HepG2 (cell line): ENCODE measurements around the gene HDAC8. TPM values are rescaled to one million over a fixed set of nuclear protein-coding genes. Genes with fewer than 3 reads are reported as not detected.

Experiments
- BCL6 ChIP-seq: IDR thresholded peaks from 2 replicates; pipeline ENCODE4 v1.6.1; 2016; ENCODE audit warnings: missing genetic modification reagents, missing compliant biosample characterization
- FOSL1 ChIP-seq: sonication (generic); formaldehyde crosslinking; IDR thresholded peaks from 2 replicates; pipeline ENCODE4 v1.9.0; 2021; ENCODE audit warnings: missing genetic modification reagents, borderline replicate concordance
- MATR3 ChIP-seq: sonication (generic); formaldehyde crosslinking; IDR thresholded peaks from 2 replicates; pipeline ENCODE4 v1.4.0; 2020; ENCODE audit warnings: missing genetic modification reagents
- TGIF2 ChIP-seq: IDR thresholded peaks from 2 replicates; pipeline ENCODE4 v1.6.1; 2016; ENCODE audit warnings: control low read depth, missing compliant biosample characterization
- ZNF431 ChIP-seq: sonication (generic); formaldehyde crosslinking; IDR thresholded peaks from 2 replicates; pipeline ENCODE4 v1.9.0; 2022; ENCODE audit warnings: missing genetic modification reagents, low read depth, mild to moderate bottlenecking, borderline replicate concordance
- ZNF780A ChIP-seq: sonication (generic); formaldehyde crosslinking; IDR thresholded peaks from 2 replicates; pipeline ENCODE4 v1.8.0; 2022; ENCODE audit warnings: mild to moderate bottlenecking, missing genetic modification reagents, moderate library complexity
- polyA plus RNA-seq, 8 experiments: library from polyadenylated mRNA; depleted of rRNA in 3 of 8; stranded (reverse) in 7 of 8; unstranded in 1 of 8; fragments of >200 nt; fragmentation: Illumina TruSeq in 4 of 8; extraction: Trizol in 4 of 8; gene quantifications; 2 replicates each; pipeline versions ENCODE4 v1.2.1 to v1.2.3, GENCODE V29; 2011 to 2016; ENCODE audit warnings: low read depth in 4 of 8, missing spikeins in 1 of 8, mixed read lengths in 1 of 8; ENCODE audit not compliant: insufficient read depth in 1 of 8
- total RNA-seq, 5 experiments: library from RNA; depleted of rRNA; stranded (reverse); fragments of >200 nt; fragmentation: Illumina TruSeq; extraction: Trizol; gene quantifications; 2 replicates each; pipeline ENCODE4 v1.2.3, GENCODE V29; 2016; ENCODE audit warnings: low read depth in 1 of 5
- TF ChIP-seq, protein P1 (sequence below), 2 experiments: sonication (generic) in 1 of 2; formaldehyde crosslinking in 1 of 2; IDR thresholded peaks; 2 replicates each; pipeline versions ENCODE4 v1.4.0 to v1.6.1; 2016 to 2020; ENCODE audit warnings: borderline replicate concordance in 1 of 2, low read depth in 1 of 2, mild to moderate bottlenecking in 1 of 2, missing genetic modification reagents in 1 of 2
- TF ChIP-seq, protein P2 (sequence below): sonication (generic); formaldehyde crosslinking; IDR thresholded peaks from 2 replicates; pipeline ENCODE4 v1.8.0; 2022; ENCODE audit warnings: mild to moderate bottlenecking, missing genetic modification reagents
- TF ChIP-seq, protein P3 (sequence below): sonication (generic); formaldehyde crosslinking; IDR thresholded peaks from 2 replicates; pipeline ENCODE4 v1.5.0; 2020; ENCODE audit warnings: mild to moderate bottlenecking, missing genetic modification reagents
- TF ChIP-seq, protein P4 (sequence below): sonication (generic); formaldehyde crosslinking; IDR thresholded peaks from one replicate; pipeline ENCODE4 v1.5.1; 2020; ENCODE audit warnings: mild to moderate bottlenecking, missing genetic modification reagents; ENCODE audit errors: not compliant biosample characterization

HDAC8 gene
- total and polyA plus RNA-seq, 2 of the 13 experiments (the other 11 are each of a cell fraction or from before 2014, with no cell fraction given), result 13.7 to 28.6 TPM

DNA sequence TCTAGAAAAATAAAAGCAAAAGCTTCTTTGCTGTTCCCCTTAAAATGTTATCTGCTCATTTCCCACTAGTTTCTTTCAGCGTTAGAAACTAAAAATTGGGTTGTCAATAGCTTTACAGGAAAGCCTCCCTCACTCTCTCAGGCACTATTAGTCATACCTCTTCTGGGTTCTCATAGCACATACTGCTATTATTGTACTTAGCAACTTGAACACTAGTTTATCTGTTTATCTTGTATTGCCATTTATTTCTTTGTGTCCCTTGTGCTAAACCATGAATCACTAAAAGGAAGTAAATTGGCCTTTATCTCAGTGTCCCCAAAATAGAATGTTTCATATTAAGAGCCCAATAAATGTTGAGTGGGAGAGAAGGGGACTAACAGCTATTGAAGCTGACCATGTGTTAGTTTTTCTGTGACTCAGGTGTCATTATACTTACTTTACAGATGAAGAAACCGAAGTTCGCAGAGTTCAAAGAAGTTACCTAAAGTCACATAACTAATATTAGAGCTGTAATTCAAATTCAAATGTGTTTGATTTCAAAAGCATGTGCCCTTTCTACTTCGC, 142.2 kb downstream of the HDAC8 start (continued):
- TF ChIP-seq, protein P1, sequence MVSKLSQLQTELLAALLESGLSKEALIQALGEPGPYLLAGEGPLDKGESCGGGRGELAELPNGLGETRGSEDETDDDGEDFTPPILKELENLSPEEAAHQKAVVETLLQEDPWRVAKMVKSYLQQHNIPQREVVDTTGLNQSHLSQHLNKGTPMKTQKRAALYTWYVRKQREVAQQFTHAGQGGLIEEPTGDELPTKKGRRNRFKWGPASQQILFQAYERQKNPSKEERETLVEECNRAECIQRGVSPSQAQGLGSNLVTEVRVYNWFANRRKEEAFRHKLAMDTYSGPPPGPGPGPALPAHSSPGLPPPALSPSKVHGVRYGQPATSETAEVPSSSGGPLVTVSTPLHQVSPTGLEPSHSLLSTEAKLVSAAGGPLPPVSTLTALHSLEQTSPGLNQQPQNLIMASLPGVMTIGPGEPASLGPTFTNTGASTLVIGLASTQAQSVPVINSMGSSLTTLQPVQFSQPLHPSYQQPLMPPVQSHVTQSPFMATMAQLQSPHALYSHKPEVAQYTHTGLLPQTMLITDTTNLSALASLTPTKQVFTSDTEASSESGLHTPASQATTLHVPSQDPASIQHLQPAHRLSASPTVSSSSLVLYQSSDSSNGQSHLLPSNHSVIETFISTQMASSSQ (IDR thresholded peaks at IDR 0.05; ENCODE audit: low read depth), result no peak
- TF ChIP-seq, protein P1 (CRISPR knock-in tag; IDR thresholded peaks at IDR 0.05; ENCODE audit: borderline replicate concordance), result no peak
- TF ChIP-seq ZNF431, result no peak
- no peak for TF ChIP-seq MATR3 (CRISPR knock-in tag)
- TF ChIP-seq, protein P2, sequence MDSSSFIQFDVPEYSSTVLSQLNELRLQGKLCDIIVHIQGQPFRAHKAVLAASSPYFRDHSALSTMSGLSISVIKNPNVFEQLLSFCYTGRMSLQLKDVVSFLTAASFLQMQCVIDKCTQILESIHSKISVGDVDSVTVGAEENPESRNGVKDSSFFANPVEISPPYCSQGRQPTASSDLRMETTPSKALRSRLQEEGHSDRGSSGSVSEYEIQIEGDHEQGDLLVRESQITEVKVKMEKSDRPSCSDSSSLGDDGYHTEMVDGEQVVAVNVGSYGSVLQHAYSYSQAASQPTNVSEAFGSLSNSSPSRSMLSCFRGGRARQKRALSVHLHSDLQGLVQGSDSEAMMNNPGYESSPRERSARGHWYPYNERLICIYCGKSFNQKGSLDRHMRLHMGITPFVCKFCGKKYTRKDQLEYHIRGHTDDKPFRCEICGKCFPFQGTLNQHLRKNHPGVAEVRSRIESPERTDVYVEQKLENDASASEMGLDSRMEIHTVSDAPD, result no peak
- no peak for TF ChIP-seq TGIF2 (CRISPR knock-in tag)
- TF ChIP-seq, protein P3, sequence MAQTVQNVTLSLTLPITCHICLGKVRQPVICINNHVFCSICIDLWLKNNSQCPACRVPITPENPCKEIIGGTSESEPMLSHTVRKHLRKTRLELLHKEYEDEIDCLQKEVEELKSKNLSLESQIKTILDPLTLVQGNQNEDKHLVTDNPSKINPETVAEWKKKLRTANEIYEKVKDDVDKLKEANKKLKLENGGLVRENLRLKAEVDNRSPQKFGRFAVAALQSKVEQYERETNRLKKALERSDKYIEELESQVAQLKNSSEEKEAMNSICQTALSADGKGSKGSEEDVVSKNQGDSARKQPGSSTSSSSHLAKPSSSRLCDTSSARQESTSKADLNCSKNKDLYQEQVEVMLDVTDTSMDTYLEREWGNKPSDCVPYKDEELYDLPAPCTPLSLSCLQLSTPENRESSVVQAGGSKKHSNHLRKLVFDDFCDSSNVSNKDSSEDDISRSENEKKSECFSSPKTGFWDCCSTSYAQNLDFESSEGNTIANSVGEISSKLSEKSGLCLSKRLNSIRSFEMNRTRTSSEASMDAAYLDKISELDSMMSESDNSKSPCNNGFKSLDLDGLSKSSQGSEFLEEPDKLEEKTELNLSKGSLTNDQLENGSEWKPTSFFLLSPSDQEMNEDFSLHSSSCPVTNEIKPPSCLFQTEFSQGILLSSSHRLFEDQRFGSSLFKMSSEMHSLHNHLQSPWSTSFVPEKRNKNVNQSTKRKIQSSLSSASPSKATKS (CRISPR knock-in tag), result no peak
- TF ChIP-seq ZNF780A (CRISPR knock-in tag), result no peak
- TF ChIP-seq, protein P4, sequence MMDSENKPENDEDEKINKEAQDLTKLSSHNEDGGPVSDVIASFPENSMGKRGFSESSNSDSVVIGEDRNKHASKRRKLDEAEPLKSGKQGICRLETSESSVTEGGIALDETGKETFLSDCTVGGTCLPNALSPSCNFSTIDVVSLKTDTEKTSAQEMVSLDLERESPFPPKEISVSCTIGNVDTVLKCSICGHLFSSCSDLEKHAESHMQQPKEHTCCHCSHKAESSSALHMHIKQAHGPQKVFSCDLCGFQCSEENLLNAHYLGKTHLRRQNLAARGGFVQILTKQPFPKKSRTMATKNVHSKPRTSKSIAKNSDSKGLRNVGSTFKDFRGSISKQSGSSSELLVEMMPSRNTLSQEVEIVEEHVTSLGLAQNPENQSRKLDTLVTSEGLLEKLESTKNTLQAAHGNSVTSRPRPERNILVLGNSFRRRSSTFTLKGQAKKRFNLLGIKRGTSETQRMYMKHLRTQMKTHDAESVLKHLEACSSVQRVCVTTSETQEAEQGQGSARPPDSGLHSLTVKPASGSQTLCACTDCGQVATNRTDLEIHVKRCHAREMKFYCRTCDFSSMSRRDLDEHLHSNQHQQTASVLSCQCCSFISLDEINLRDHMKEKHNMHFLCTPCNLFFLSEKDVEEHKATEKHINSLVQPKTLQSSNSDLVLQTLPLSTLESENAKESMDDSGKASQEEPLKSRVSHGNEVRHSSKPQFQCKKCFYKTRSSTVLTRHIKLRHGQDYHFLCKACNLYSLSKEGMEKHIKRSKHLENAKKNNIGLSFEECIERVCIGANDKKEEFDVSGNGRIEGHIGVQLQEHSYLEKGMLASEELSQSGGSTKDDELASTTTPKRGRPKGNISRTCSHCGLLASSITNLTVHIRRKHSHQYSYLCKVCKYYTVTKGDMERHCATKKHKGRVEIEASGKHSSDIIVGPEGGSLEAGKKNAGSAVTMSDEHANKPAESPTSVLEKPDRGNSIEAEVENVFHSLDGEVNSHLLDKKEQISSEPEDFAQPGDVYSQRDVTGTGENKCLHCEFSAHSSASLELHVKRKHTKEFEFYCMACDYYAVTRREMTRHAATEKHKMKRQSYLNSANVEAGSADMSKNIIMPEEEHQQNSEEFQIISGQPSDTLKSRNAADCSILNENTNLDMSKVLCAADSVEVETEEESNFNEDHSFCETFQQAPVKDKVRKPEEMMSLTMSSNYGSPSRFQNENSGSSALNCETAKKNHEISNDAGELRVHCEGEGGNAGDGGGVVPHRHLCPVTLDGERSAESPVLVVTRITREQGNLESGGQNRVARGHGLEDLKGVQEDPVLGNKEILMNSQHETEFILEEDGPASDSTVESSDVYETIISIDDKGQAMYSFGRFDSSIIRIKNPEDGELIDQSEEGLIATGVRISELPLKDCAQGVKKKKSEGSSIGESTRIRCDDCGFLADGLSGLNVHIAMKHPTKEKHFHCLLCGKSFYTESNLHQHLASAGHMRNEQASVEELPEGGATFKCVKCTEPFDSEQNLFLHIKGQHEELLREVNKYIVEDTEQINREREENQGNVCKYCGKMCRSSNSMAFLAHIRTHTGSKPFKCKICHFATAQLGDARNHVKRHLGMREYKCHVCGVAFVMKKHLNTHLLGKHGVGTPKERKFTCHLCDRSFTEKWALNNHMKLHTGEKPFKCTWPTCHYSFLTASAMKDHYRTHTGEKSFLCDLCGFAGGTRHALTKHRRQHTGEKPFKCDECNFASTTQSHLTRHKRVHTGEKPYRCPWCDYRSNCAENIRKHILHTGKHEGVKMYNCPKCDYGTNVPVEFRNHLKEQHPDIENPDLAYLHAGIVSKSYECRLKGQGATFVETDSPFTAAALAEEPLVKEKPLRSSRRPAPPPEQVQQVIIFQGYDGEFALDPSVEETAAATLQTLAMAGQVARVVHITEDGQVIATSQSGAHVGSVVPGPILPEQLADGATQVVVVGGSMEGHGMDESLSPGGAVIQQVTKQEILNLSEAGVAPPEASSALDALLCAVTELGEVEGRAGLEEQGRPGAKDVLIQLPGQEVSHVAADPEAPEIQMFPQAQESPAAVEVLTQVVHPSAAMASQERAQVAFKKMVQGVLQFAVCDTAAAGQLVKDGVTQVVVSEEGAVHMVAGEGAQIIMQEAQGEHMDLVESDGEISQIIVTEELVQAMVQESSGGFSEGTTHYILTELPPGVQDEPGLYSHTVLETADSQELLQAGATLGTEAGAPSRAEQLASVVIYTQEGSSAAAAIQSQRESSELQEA (CRISPR knock-in tag), result no peak
- TF ChIP-seq FOSL1 (CRISPR knock-in tag), result no peak
- no peak for TF ChIP-seq BCL6 (CRISPR knock-in tag)
